Measurements from ENCODE around the gene MACROD2.
A peak's percentile ranks its signal among the peaks of the same experiment; 100 is the strongest.
"Not testable (repeated sequence)": the region's sequence is repeated elsewhere in the genome, so short reads cannot be mapped to it uniquely, and the experiment has no call there.

Gene MACROD2

GRCh38 chr20:15986690-15987089 lies 1991.4 kb downstream of the MACROD2 start:
- in situ Hi-C loops (cut with HindIII; ENCODE audit: low pct_unique_long_range_greater_than_20kb, low sequenced_read_pairs) = no loop called here
- DNase-seq (ENCODE audit: low read depth in 1 of 2, low spot score in 1 of 2) = no peak
- no peak for TF ChIP-seq JUND (IDR thresholded peaks at IDR 0.05; ENCODE audit: low read depth)

DNA sequence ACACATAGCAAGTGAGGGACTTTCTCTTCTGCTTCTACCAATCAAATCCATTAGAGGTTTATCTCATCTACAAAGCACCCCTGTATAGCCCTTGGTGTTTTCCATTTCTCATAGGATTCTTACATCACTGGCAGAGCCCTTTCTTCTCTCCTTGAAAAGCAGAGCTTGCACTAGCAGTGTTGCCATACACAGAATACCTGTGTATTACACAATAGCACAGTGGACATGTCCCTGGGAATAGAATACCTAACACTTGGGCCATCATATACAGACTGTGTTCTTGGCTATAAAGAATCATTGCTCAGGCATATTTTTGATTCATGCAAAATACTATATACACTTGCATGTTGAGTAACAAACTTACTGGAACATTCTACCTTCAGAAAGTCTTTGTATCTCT lies 1996.0 kb downstream of the MACROD2 start:
- TF ChIP-seq JUND (IDR thresholded peaks at IDR 0.05; ENCODE audit: low read depth) = no peak
- no peak for DNase-seq (ENCODE audit: low read depth in 1 of 2, low spot score in 1 of 2)
- in situ Hi-C loops (cut with HindIII; ENCODE audit: low pct_unique_long_range_greater_than_20kb, low sequenced_read_pairs) = no loop called here

- TF ChIP-seq JUND (IDR thresholded peaks at IDR 0.05; ENCODE audit: low read depth) = no peak
- no peak for DNase-seq (ENCODE audit: low read depth in 1 of 2, low spot score in 1 of 2)
- in situ Hi-C loops (cut with HindIII; ENCODE audit: low pct_unique_long_range_greater_than_20kb, low sequenced_read_pairs) = no loop called here
These were observed 1997.2 kb downstream of the MACROD2 start for GRCh38 chr20:15992564-15992963.

- DNase-seq (ENCODE audit: low read depth in 1 of 2, low spot score in 1 of 2) = no peak
- TF ChIP-seq JUND (IDR thresholded peaks at IDR 0.05; ENCODE audit: low read depth) = no peak
- in situ Hi-C loops (cut with HindIII; ENCODE audit: low pct_unique_long_range_greater_than_20kb, low sequenced_read_pairs) = no loop called here
These were observed 2004.8 kb downstream of the MACROD2 start for GRCh38 chr20:16000112-16000511.

- TF ChIP-seq JUND (IDR thresholded peaks at IDR 0.05; ENCODE audit: low read depth) = no peak
- DNase-seq (ENCODE audit: low read depth in 1 of 2, low spot score in 1 of 2) = no peak
- in situ Hi-C loops (cut with HindIII; ENCODE audit: low pct_unique_long_range_greater_than_20kb, low sequenced_read_pairs) = no loop called here
These were observed 2006.0 kb downstream of the MACROD2 start for GRCh38 chr20:16001286-16001685.

GRCh38 chr20:16003310-16003709 lies 2008.0 kb downstream of the MACROD2 start:
- no peak for DNase-seq (ENCODE audit: low read depth in 1 of 2, low spot score in 1 of 2)
- in situ Hi-C loops (cut with HindIII; ENCODE audit: low pct_unique_long_range_greater_than_20kb, low sequenced_read_pairs) = no loop called here
- no peak for TF ChIP-seq JUND (IDR thresholded peaks at IDR 0.05; ENCODE audit: low read depth)

GRCh38 chr20:16004108-16004854 lies 2009.0 kb downstream of the MACROD2 start:
- no peak for DNase-seq (ENCODE audit: low read depth in 1 of 2, low spot score in 1 of 2)
- no peak for TF ChIP-seq JUND (IDR thresholded peaks at IDR 0.05; ENCODE audit: low read depth)
- in situ Hi-C loops (cut with HindIII; ENCODE audit: low pct_unique_long_range_greater_than_20kb, low sequenced_read_pairs) = no loop called here

GRCh38 chr20:16005021-16005914 lies 2010.0 kb downstream of the MACROD2 start:
- TF ChIP-seq JUND (IDR thresholded peaks at IDR 0.05; ENCODE audit: low read depth) = no peak
- DNase-seq (ENCODE audit: low read depth in 1 of 2, low spot score in 1 of 2) = no peak
- in situ Hi-C loops (cut with HindIII; ENCODE audit: low pct_unique_long_range_greater_than_20kb, low sequenced_read_pairs) = no loop called here

DNA sequence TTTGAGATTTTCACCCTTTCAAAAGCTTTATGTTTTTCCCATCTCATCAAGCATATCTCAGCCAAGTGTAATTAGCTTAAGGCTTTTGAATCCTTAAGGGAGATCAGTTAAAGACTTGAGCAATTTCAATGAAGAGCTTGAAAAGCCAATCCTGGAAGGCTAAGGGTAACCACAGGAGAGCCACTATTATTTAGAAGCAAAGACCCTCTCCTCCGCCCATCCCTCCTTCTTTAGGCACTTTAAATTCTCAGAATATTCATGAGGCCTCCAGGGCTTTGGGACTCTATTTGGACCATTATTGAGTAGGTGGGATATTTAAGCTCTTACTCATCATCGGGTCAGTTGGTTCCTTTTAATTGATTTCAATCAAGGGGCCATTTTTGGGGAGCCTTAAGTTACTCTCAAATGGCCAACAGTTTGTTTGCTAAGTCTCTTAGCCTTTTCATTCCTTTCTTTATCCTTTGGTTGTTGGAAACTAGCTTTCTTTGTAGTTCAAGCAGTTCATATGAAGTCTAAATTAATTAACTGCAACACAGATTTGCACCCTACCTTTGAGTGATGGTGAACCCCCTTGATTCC lies 2010.7 kb downstream of the MACROD2 start:
- DNase-seq (ENCODE audit: low read depth in 1 of 2, low spot score in 1 of 2) = no peak
- in situ Hi-C loops (cut with HindIII; ENCODE audit: low pct_unique_long_range_greater_than_20kb, low sequenced_read_pairs) = no loop called here
- TF ChIP-seq JUND (IDR thresholded peaks at IDR 0.05; ENCODE audit: low read depth) = no peak

GRCh38 chr20:16007164-16007563 lies 2011.8 kb downstream of the MACROD2 start:
- no peak for DNase-seq (ENCODE audit: low read depth in 1 of 2, low spot score in 1 of 2)
- in situ Hi-C loops (cut with HindIII; ENCODE audit: low pct_unique_long_range_greater_than_20kb, low sequenced_read_pairs) = no loop called here
- no peak for TF ChIP-seq JUND (IDR thresholded peaks at IDR 0.05; ENCODE audit: low read depth)

DNA sequence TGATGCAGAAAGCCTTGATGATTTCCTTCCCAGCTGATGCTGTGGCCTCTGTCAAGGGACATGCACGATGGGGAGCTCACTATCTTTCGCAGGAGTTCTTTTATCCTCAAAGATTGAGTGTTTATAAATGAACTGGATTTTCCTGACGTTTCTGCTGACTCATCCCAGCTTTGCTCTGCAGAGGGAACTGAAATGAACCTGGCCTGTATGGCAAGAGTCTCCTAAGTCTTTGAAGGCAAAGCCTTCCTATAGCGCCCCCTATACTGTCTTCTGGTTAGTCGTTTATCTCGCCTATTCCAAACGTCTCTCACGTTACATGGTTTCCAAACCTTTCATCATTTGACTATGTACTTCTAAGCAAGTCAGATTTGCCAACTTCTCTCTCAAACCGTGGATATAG lies 2012.6 kb downstream of the MACROD2 start:
- in situ Hi-C loops (cut with HindIII; ENCODE audit: low pct_unique_long_range_greater_than_20kb, low sequenced_read_pairs) = no loop called here
- no peak for TF ChIP-seq JUND (IDR thresholded peaks at IDR 0.05; ENCODE audit: low read depth)

GRCh38 chr20:16011056-16011455 lies 2015.7 kb downstream of the MACROD2 start:
- TF ChIP-seq JUND (IDR thresholded peaks at IDR 0.05; ENCODE audit: low read depth) = no peak
- DNase-seq (ENCODE audit: low read depth in 1 of 2, low spot score in 1 of 2) = no peak
- in situ Hi-C loops (cut with HindIII; ENCODE audit: low pct_unique_long_range_greater_than_20kb, low sequenced_read_pairs) = no loop called here

More for the DNA sequence above, 2012.6 kb downstream of the MACROD2 start:
- DNase-seq (ENCODE audit: low read depth in 1 of 2, low spot score in 1 of 2) = peak in 1 of 2 experiments; percentile 32

- DNase-seq (ENCODE audit: low read depth in 1 of 2, low spot score in 1 of 2) = no peak
- TF ChIP-seq JUND (IDR thresholded peaks at IDR 0.05; ENCODE audit: low read depth) = no peak
- in situ Hi-C loops (cut with HindIII; ENCODE audit: low pct_unique_long_range_greater_than_20kb, low sequenced_read_pairs) = no loop called here
These were observed 2016.2 kb downstream of the MACROD2 start for GRCh38 chr20:16011519-16011918.

GRCh38 chr20:16012934-16013333 lies 2017.6 kb downstream of the MACROD2 start:
- DNase-seq (ENCODE audit: low read depth in 1 of 2, low spot score in 1 of 2); in situ Hi-C loops (cut with HindIII; ENCODE audit: low pct_unique_long_range_greater_than_20kb, low sequenced_read_pairs): not testable (repeated sequence)

Data from T47D (cell line).